Left ventricle myocardium inferior (tissue), 1 donor: ENCODE measurements around the gene NCOA7. TPM values are rescaled to one million over a fixed set of nuclear protein-coding genes. Genes with fewer than 3 reads are reported as not detected.

ENCODE experiments used
- DNase-seq: peaks from one replicate; pipeline ENCODE4 v3.0.0-alpha.2; 2020
- H3K27ac ChIP-seq: fragments of 200-600 bp; replicated peaks from 2 replicates; pipeline ENCODE4 v1.8.0; 2021
- H3K27me3 ChIP-seq: fragments of 200-600 bp; 2 replicates; pipeline ENCODE4 v1.8.0; 2021; ENCODE audit warnings: low read depth
- H3K36me3 ChIP-seq: fragments of 200-600 bp; 2 replicates; pipeline ENCODE4 v1.8.0; 2021
- H3K4me1 ChIP-seq: fragments of 200-600 bp; 2 replicates; pipeline ENCODE4 v1.8.0; 2021
- H3K4me3 ChIP-seq: fragments of 200-600 bp; 2 replicates; pipeline ENCODE4 v1.8.0; 2021; ENCODE audit warnings: mild to moderate bottlenecking, moderate library complexity
- H3K9me3 ChIP-seq: fragments of 200-600 bp; replicated peaks from 2 replicates; pipeline ENCODE4 v1.8.0; 2021
- CTCF ChIP-seq: fragments of 200-600 bp; IDR thresholded peaks from 2 replicates; pipeline ENCODE4 v1.8.0; 2021; ENCODE audit warnings: antibody characterized with exemption, mild to moderate bottlenecking, borderline replicate concordance
- intact Hi-C: fragments of 100-400 bp; cut with micrococcal nuclease; formaldehyde crosslinking; loops from one replicate; pipeline ENCODE4 v1.11.0; 2022
- total RNA-seq: library from RNA; stranded (reverse); fragmentation: NEBNext Ultra II Directional; extraction: Animal tissue kit (Norgen Biotek cat#: 25700); gene quantifications from one replicate; pipeline ENCODE4 v1.2.1, GENCODE V29; 2021
- donor health status: DM: no; HTN: yes; CAD: no; lungs with severe emphysema.

NCOA7 gene
- total RNA-seq, 1 donor from 2014 or later, result 10.3 TPM

GRCh38 chr6:125944896-125945295 lies 154.1 kb downstream of the NCOA7 start:
- intact Hi-C loops, result no loop called here
- Histone ChIP-seq H3K36me3 (no peaks in the 10 kb centered on the region), H3K4me3 (no peak overlapping the region), H3K27me3 (no peaks in the 10 kb centered on the region), H3K9me3 (no peaks in the 10 kb centered on the region), H3K27ac (peak overlapping the region; percentile 65), H3K4me1 (peaks cover 24% of the 10 kb centered on the region)
- TF ChIP-seq CTCF, result no peak
- no peak for DNase-seq

GRCh38 chr6:125945378-125946141 lies 154.8 kb downstream of the NCOA7 start:
- peak overlapping the region; percentile 65 for H3K27ac ChIP-seq
- DNase-seq, result no peak
- H3K9me3 ChIP-seq, result no peaks in the 10 kb centered on the region
- H3K4me1 ChIP-seq, result peaks cover 24% of the 10 kb centered on the region
- no peaks in the 10 kb centered on the region for H3K36me3 ChIP-seq
- H3K4me3 ChIP-seq, result no peak overlapping the region
- intact Hi-C loops, result no loop called here
- TF ChIP-seq CTCF, result no peak
- H3K27me3 ChIP-seq, result no peaks in the 10 kb centered on the region

GRCh38 chr6:125947615-125948014 lies 156.9 kb downstream of the NCOA7 start:
- no peak for TF ChIP-seq CTCF
- intact Hi-C loops, result no loop called here

GRCh38 chr6:125948455-125948854 lies 157.7 kb downstream of the NCOA7 start:
- Histone ChIP-seq H3K9me3 (no peaks in the 10 kb centered on the region), H3K4me1 (peaks cover 24% of the 10 kb centered on the region), H3K27me3 (no peaks in the 10 kb centered on the region), H3K4me3 (no peak overlapping the region), H3K36me3 (no peaks in the 10 kb centered on the region), H3K27ac (no peak overlapping the region)
- intact Hi-C loops, result no loop called here
- no peak for TF ChIP-seq CTCF
- DNase-seq, result no peak

More at GRCh38 chr6:125947615-125948014, 156.9 kb downstream of the NCOA7 start:
- no peaks in the 10 kb centered on the region for H3K27me3 ChIP-seq
- peaks cover 24% of the 10 kb centered on the region for H3K4me1 ChIP-seq
- H3K27ac ChIP-seq, result no peak overlapping the region
- H3K36me3 ChIP-seq, result no peaks in the 10 kb centered on the region
- H3K4me3 ChIP-seq, result no peak overlapping the region
- no peaks in the 10 kb centered on the region for H3K9me3 ChIP-seq
- DNase-seq, result no peak

- H3K36me3 ChIP-seq, result no peaks in the 10 kb centered on the region
- intact Hi-C loops, result no loop called here
- TF ChIP-seq CTCF, result no peak
These were observed 158.3 kb downstream of the NCOA7 start for GRCh38 chr6:125949069-125949468.

More at GRCh38 chr6:125949069-125949468, 158.3 kb downstream of the NCOA7 start:
- H3K4me3 ChIP-seq, result no peak overlapping the region
- no peak overlapping the region for H3K27ac ChIP-seq
- no peaks in the 10 kb centered on the region for H3K9me3 ChIP-seq
- no peaks in the 10 kb centered on the region for H3K27me3 ChIP-seq
- DNase-seq, result no peak
- peaks cover 20% of the 10 kb centered on the region for H3K4me1 ChIP-seq
